Measurements from ENCODE around the gene TBC1D1.
"Not testable (repeated sequence)": the region's sequence is repeated elsewhere in the genome, so short reads cannot be mapped to it uniquely, and the experiment has no call there.

TBC1D1 gene

GRCh38 chr4:37968747-37969146 is 77.9 kb downstream of the TBC1D1 start:
- DNase-seq = no peak

GRCh38 chr4:37970702-37971101 is 79.8 kb downstream of the TBC1D1 start:
- peak; percentile 70 for DNase-seq

- DNase-seq = no peak
Measured at GRCh38 chr4:37971202-37971601, 80.3 kb downstream of the TBC1D1 start.

- no peak for DNase-seq
Measured at GRCh38 chr4:37973441-37973840, 82.6 kb downstream of the TBC1D1 start.

- DNase-seq = not testable (repeated sequence)
Measured at GRCh38 chr4:37975321-37975822, 84.5 kb downstream of the TBC1D1 start.

GRCh38 chr4:37976507-37976906 is 85.6 kb downstream of the TBC1D1 start:
- DNase-seq = no peak

- peak; percentile 22 for DNase-seq
Measured at GRCh38 chr4:37976991-37977470, 86.1 kb downstream of the TBC1D1 start.

GRCh38 chr4:37977471-37978247 is 86.8 kb downstream of the TBC1D1 start:
- no peak for DNase-seq

- no peak for DNase-seq
Measured at GRCh38 chr4:37978248-37978924, 87.5 kb downstream of the TBC1D1 start.

GRCh38 chr4:37980246-37980645 is 89.4 kb downstream of the TBC1D1 start:
- no peak for DNase-seq

GRCh38 chr4:37981425-37981824 is 90.5 kb downstream of the TBC1D1 start:
- no peak for DNase-seq

GRCh38 chr4:37981844-37982720 is 91.2 kb downstream of the TBC1D1 start:
- no peak for DNase-seq

- no peak for DNase-seq
Measured at GRCh38 chr4:37982736-37983135, 91.9 kb downstream of the TBC1D1 start.

GRCh38 chr4:37983951-37984350 is 93.1 kb downstream of the TBC1D1 start:
- no peak for DNase-seq

- DNase-seq = no peak
Measured at GRCh38 chr4:37985730-37986275, 94.9 kb downstream of the TBC1D1 start.

GRCh38 chr4:37988670-37989069 is 97.8 kb downstream of the TBC1D1 start:
- no peak for DNase-seq

GRCh38 chr4:37989398-37990260 is 98.7 kb downstream of the TBC1D1 start:
- no peak for DNase-seq

- DNase-seq = no peak
Measured at GRCh38 chr4:37990731-37991245, 99.9 kb downstream of the TBC1D1 start.

- DNase-seq = no peak
Measured at GRCh38 chr4:37991623-37992410, 100.9 kb downstream of the TBC1D1 start.

- no peak for DNase-seq
Measured at GRCh38 chr4:37993806-37994205, 102.9 kb downstream of the TBC1D1 start.

- no peak for DNase-seq
Measured at GRCh38 chr4:37994569-37994968, 103.7 kb downstream of the TBC1D1 start.
